RWPE2 (cell line): Measurements from ENCODE around the gene PPM1E.

Source experiments
- ATAC-seq: fragments of 200-7000 bp; cut with Tn5 transposase; 3 replicates; pipeline ENCODE4 v1.9.1; 2021; ENCODE audit warnings: low read depth
- DNase-seq: peaks from one replicate; pipeline ENCODE4 v3.0.0-alpha.2; 2020; ENCODE audit warnings: low spot score
- H3K27ac ChIP-seq: fragments of 450-650 bp; 2 replicates; pipeline ENCODE4 v1.5.1; 2017; ENCODE audit warnings: mild to moderate bottlenecking; ENCODE audit not compliant: poor library complexity, severe bottlenecking
- H3K27me3 ChIP-seq: fragments of 250-450 bp; sonication (Bioruptor Pico); 2 replicates; pipeline ENCODE4 v1.5.1; 2021; ENCODE audit warnings: mild to moderate bottlenecking, moderate library complexity; ENCODE audit not compliant: insufficient read depth, poor library complexity, severe bottlenecking
- H3K36me3 ChIP-seq: fragments of 250-450 bp; sonication (Bioruptor Pico); 2 replicates; pipeline ENCODE4 v1.5.1; 2020; ENCODE audit warnings: low read depth, mild to moderate bottlenecking, moderate library complexity
- H3K4me1 ChIP-seq: fragments of 250-450 bp; sonication (Bioruptor Pico); 2 replicates; pipeline ENCODE4 v1.5.1; 2021; ENCODE audit warnings: mild to moderate bottlenecking, moderate library complexity; ENCODE audit not compliant: insufficient read depth, poor library complexity, severe bottlenecking
- H3K4me3 ChIP-seq: fragments of 250-450 bp; sonication (Bioruptor Pico); 2 replicates; pipeline ENCODE4 v1.5.1; 2021; ENCODE audit warnings: mild to moderate bottlenecking, moderate library complexity; ENCODE audit not compliant: severe bottlenecking
- H3K9me3 ChIP-seq: fragments of 250-450 bp; sonication (Bioruptor Pico); 2 replicates; pipeline ENCODE4 v1.5.1; 2021; ENCODE audit warnings: mild to moderate bottlenecking, moderate library complexity; ENCODE audit not compliant: severe bottlenecking
- CTCF ChIP-seq: fragments of 450-650 bp; IDR thresholded peaks from one replicate; pipeline ENCODE4 v1.5.1; 2017; ENCODE audit warnings: mild to moderate bottlenecking, moderate library complexity; ENCODE audit not compliant: poor library complexity, severe bottlenecking

Gene PPM1E

DNA sequence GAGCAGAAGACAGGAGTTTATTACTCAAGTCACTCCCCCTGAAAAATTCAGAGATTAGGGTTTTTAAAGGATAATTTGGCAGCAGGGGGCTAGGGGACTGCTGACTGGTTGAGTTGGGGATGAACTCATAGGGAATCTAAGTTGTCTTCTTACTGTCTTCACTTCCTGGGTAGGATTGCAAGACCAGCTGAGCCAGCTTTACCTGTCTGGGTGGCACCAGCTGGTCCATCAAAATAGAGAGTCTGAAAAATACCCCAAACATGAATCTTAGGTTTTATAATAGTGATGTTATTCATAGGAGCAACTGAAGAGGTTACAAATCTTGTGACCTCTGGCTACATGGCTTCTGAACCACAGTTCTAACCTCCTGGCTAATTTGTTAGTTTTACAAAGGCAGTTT is 157.9 kb downstream of the PPM1E start:
- DNase-seq (no peak), ATAC-seq (no peak)
- TF ChIP-seq CTCF = no peak
- no peaks in the 10 kb centered on the region for H3K36me3 ChIP-seq
- no peak overlapping the region for H3K27ac ChIP-seq
- peaks cover 6% of the 10 kb centered on the region for H3K27me3 ChIP-seq
- H3K4me1 ChIP-seq = peaks cover 5% of the 10 kb centered on the region
- H3K4me3 ChIP-seq = no peak overlapping the region
- H3K9me3 ChIP-seq = peaks cover 7% of the 10 kb centered on the region

GRCh38 chr17:58913971-58914769 is 158.5 kb downstream of the PPM1E start:
- no peak for TF ChIP-seq CTCF
- no peak for DNase-seq

DNA sequence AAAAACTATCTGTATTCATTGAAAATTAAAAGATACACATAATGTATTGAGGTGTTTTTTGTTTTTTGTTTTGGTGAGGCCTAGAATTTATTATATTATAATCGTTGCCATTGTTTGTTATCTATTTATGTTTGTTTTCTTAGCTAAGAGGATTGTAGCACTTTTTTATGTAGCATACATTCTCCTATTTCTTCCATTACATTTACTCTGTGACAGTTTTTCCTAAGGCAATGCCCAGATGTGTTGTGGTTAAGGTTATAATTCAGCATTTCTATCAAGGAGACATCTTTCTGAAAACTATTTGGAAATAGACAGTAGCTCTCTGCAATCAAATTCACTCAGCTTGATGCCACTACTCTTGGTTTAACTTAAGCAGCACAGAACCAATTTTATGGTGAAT is 161.6 kb downstream of the PPM1E start:
- H3K27me3 ChIP-seq = peaks cover 6% of the 10 kb centered on the region
- no peaks in the 10 kb centered on the region for H3K36me3 ChIP-seq
- no peak for DNase-seq
- H3K4me3 ChIP-seq = no peak overlapping the region
- H3K27ac ChIP-seq = no peak overlapping the region
- no peak for ATAC-seq
- no peak for TF ChIP-seq CTCF
- H3K4me1 ChIP-seq = peaks cover 5% of the 10 kb centered on the region
- H3K9me3 ChIP-seq = no peaks in the 10 kb centered on the region

More at GRCh38 chr17:58913971-58914769, 158.5 kb downstream of the PPM1E start:
- Histone ChIP-seq H3K4me1 (peaks cover 5% of the 10 kb centered on the region), H3K36me3 (no peaks in the 10 kb centered on the region), H3K9me3 (peaks cover 7% of the 10 kb centered on the region), H3K27ac (no peak overlapping the region), H3K27me3 (peaks cover 6% of the 10 kb centered on the region), H3K4me3 (no peak overlapping the region)
- peak; percentile 40; the same call in 2 of the 3 replicates for ATAC-seq

- no peak for ATAC-seq
Measured at GRCh38 chr17:58918072-58918471, 162.4 kb downstream of the PPM1E start.

More at GRCh38 chr17:58918072-58918471, 162.4 kb downstream of the PPM1E start:
- H3K27me3 ChIP-seq = peaks cover 6% of the 10 kb centered on the region
- no peak overlapping the region for H3K4me3 ChIP-seq
- H3K4me1 ChIP-seq = peaks cover 5% of the 10 kb centered on the region
- no peak for DNase-seq
- no peak for TF ChIP-seq CTCF
- no peaks in the 10 kb centered on the region for H3K9me3 ChIP-seq
- no peak overlapping the region for H3K27ac ChIP-seq
- no peaks in the 10 kb centered on the region for H3K36me3 ChIP-seq
